A172 (cell line): ENCODE results near the gene OTOG. TPM values are rescaled to one million over a fixed set of nuclear protein-coding genes. Genes with fewer than 3 reads are reported as not detected.

ENCODE experiments used
- DNase-seq: peaks from one replicate; pipeline ENCODE4 v3.0.0-alpha.2; 2015; ENCODE audit warnings: low spot score
- total RNA-seq: library from RNA; depleted of rRNA; stranded (reverse); fragments of >200 nt; shearing (Covaris generic); gene quantifications from 2 replicates; pipeline ENCODE4 v1.2.3, GENCODE V29; 2014

The OTOG gene
- total RNA-seq, 1 experiment from 2014 or later: not detected

- no peak for DNase-seq
Observed at GRCh38 chr11:17538731-17539130, 8.3 kb upstream of the OTOG start.

- no peak for DNase-seq
Observed at GRCh38 chr11:17540807-17541206, 6.3 kb upstream of the OTOG start.

- no peak for DNase-seq
Observed at GRCh38 chr11:17541330-17541885, 5.7 kb upstream of the OTOG start.

- no peak for DNase-seq
Observed at GRCh38 chr11:17542249-17542648, 4.8 kb upstream of the OTOG start.

- DNase-seq: no peak
Observed at GRCh38 chr11:17543041-17543440, 4.0 kb upstream of the OTOG start.

- no peak for DNase-seq
Observed at GRCh38 chr11:17543574-17544180, 3.4 kb upstream of the OTOG start.

- no peak for DNase-seq
Observed at GRCh38 chr11:17544181-17544622, 2.9 kb upstream of the OTOG start, which contains the start of gene USH1C. Gene USH1C, minus strand, starts transcription at chr11:17544416. Its CDS starts 109 bp downstream, at chr11:17544307.

- no peak for DNase-seq
Observed at GRCh38 chr11:17546240-17546639, 819 bp upstream of the OTOG start.

GRCh38 chr11:17547932-17548331 is 873 bp downstream of the OTOG start:
- no peak for DNase-seq

- no peak for DNase-seq
Observed at GRCh38 chr11:17548444-17548843, 1.4 kb downstream of the OTOG start.

GRCh38 chr11:17550450-17551346 is 3.6 kb downstream of the OTOG start:
- DNase-seq: no peak

GRCh38 chr11:17551347-17552040 is 4.4 kb downstream of the OTOG start:
- DNase-seq: no peak

- DNase-seq: no peak
Observed at GRCh38 chr11:17552041-17552355, 4.9 kb downstream of the OTOG start.

GRCh38 chr11:17552392-17553248 is 5.6 kb downstream of the OTOG start:
- DNase-seq: no peak

- no peak for DNase-seq
Observed at GRCh38 chr11:17553249-17553546, 6.1 kb downstream of the OTOG start.

- no peak for DNase-seq
Observed at GRCh38 chr11:17554487-17554886, 7.4 kb downstream of the OTOG start.

- no peak for DNase-seq
Observed at GRCh38 chr11:17556999-17557398, 9.9 kb downstream of the OTOG start.

GRCh38 chr11:17558025-17558780 is 11.1 kb downstream of the OTOG start:
- no peak for DNase-seq

GRCh38 chr11:17558916-17559315 is 11.9 kb downstream of the OTOG start:
- DNase-seq: no peak

- DNase-seq: no peak
Observed at GRCh38 chr11:17559341-17560087, 12.5 kb downstream of the OTOG start.
